GM04504 (cell line): ENCODE measurements around the gene POU4F3.

Source experiments
- DNase-seq: peaks from one replicate; pipeline ENCODE4 v3.0.0-alpha.2; 2012; ENCODE audit warnings: low read depth

Gene POU4F3

DNA sequence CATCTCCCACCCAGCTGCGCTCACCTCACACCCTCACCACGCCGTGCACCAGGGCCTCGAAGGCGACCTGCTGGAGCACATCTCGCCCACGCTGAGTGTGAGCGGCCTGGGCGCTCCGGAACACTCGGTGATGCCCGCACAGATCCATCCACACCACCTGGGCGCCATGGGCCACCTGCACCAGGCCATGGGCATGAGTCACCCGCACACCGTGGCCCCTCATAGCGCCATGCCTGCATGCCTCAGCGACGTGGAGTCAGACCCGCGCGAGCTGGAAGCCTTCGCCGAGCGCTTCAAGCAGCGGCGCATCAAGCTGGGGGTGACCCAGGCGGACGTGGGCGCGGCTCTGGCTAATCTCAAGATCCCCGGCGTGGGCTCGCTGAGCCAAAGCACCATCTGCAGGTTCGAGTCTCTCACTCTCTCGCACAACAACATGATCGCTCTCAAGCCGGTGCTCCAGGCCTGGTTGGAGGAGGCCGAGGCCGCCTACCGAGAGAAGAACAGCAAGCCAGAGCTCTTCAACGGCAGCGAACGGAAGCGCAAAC lies 1.1 kb downstream of the POU4F3 start:
- no peak for DNase-seq

DNA sequence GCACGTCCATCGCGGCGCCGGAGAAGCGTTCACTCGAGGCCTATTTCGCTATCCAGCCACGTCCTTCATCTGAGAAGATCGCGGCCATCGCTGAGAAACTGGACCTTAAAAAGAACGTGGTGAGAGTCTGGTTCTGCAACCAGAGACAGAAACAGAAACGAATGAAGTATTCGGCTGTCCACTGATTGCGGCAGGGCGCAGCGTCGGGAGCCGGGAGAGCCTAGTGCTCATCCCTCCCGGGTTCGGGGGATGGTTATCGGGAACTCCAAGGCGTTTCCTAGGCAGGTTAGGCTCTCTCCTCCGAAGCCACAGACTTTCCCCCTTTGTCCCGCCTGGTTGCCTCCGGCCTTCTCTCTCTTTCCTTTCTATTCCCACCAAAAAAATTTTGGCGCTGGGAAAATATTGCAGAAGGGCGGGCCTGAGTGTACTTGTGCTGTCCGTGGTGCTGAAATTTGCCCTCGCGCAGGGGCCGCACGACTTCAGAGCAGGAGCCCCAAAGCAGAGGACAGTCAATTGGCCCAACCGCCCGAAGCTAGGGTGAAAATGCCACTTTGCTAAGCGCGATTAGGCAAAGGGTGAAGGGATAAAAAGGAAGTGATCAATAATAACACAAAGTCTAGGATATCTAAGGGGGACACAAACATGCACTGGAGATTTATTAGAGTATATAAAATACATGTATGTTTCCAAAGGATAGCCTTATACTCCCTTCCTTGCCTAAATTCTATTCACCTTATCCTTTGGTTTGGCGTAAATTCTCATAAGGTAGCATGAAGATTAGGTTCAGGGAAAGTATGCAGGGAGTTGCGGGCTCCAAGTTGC lies 1.8 kb downstream of the POU4F3 start:
- peak; percentile 17 for DNase-seq

DNA sequence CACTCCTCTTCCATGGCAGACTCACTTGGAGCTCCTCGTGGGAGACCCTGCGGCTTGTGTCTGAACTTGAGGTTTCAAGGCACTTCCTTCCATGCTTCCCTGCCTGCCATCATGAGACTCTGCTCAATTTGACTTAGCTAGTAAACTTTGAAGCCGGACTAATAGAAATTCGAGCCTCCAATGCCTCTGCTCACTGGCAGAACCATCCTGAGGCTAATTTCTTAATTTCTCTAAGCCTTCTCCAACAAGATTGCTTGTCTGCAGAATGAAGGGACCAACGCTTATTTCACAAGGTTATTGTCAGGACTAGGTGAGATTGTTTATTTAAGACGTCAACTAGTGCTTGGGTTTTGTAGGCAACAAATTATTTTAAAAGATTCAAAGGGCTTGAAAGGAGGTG lies 3.2 kb downstream of the POU4F3 start:
- no peak for DNase-seq

DNA sequence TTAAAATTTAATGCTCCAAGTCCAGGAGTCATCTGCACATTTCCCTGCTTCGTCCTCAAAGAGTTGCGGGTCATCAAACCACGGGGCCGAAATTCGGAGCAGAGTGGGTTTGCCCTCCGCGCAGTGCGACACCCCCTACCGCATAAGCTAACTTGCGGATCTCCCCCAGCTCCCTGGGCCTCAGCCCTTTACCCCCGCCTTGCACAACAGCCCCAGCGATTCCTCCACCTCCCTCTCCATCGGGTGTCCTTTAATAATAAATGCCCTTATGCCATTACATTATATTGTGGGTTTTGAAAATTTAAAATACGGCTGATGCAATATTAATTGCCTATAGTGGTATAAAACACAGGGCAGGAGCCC lies 3.9 kb downstream of the POU4F3 start:
- DNase-seq: no peak

DNA sequence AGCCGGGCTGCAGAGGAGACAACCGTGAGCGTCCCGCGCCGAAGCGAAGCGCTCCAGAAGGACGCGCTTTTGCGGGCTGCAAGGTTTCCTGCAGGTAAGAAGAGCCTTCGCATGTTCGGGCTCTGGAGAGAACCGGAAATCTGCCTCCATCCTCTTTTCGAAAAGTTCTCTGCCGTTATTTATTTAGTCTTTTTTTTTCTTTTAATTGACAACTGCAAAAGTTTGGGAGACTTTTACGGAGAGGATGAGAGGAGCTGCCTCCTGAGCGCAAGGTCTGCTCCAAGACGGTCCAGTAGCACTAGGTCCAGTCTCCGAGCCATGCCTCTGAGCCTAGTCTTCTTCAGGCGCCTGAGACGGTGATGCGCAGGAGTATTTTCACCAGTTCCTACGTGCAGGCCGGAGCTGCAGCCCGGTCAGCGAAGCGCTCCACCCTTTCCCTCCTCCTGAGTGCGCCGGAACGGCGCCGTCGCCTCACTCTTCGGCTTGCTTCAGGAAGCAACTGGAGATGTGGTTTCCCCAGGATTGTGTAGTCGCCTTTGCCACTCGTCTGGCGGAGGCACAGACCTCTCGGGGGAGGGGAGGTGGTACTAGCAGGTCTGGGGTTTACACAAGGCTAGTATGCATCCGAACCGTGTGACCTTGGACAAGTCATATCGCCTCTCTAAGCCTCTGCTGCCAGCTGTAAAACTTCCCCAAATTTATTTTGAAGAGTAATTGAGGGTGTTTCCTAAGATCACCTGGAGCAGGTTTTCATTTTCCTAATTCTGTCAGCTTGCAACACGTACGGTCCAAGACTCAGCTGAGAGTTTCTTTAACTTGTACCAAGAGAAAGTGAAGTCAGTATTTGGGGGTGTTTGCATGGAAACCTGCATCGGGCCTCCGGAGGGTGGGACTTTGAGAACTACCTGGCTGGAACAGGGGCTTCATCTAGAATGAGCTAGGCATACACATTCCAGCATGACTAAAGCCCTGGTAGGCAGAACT lies 4.5 kb downstream of the POU4F3 start:
- no peak for DNase-seq

DNA sequence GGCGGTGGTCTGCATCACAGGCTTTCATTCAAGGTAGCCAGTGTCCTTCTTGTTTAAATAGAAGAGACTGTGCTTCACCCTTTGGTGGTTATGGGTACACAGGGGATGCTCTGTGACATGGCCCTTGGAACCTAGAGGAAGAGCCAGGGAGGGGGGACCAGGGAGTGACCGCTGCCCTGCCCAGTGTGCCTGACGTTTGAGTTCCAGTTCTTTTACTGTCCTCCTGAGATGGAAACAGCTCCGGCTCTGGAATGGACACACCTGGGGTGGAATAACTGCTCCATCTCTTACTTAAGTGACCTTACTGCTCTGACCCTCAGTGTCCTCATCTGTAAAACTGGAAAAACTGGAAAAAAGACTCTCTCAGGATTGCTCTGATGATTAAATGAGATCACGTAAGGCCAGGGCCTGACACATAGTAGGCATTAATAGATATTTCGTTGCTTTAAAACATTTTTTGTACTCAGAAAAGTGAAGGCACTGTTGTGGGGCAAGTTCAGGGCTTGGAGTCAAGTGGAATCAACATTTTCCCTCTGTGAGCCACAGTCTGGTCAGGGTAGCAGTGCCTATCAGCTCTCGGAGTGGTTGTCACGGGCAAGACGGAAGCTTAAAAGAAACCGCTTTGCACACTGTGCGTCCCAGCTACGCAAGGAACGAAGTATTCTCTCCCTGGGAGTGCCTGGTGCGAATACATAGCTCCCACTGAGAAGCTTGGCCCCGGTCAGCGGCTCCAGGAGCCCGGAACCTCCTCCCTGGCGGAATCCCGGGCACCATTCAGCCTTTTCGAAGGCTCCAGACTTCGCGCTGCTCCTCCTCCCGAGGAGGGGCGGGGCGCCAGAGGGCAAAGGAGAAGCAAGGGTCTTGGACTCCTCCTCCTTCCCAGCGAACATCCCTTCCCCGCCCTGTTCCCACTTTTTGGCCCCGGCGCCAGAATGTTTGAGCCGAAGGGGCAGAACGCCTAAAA lies 5.8 kb downstream of the POU4F3 start:
- DNase-seq: no peak

DNA sequence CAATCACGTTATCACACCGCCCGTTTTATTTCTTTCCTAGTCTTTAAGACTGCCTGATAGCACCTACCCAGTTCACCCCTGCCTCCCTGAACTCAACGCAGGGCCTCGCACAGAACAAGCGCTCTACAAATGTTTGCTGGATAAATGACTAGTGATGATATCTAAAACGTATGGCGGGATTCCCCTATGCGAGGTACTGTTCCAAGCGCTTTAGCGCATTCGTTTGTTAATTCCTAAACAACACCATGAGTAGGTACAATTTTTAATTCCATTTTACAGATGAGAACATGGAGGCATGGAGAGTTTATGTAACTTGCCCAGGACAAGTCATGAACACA lies 6.6 kb downstream of the POU4F3 start:
- no peak for DNase-seq

DNA sequence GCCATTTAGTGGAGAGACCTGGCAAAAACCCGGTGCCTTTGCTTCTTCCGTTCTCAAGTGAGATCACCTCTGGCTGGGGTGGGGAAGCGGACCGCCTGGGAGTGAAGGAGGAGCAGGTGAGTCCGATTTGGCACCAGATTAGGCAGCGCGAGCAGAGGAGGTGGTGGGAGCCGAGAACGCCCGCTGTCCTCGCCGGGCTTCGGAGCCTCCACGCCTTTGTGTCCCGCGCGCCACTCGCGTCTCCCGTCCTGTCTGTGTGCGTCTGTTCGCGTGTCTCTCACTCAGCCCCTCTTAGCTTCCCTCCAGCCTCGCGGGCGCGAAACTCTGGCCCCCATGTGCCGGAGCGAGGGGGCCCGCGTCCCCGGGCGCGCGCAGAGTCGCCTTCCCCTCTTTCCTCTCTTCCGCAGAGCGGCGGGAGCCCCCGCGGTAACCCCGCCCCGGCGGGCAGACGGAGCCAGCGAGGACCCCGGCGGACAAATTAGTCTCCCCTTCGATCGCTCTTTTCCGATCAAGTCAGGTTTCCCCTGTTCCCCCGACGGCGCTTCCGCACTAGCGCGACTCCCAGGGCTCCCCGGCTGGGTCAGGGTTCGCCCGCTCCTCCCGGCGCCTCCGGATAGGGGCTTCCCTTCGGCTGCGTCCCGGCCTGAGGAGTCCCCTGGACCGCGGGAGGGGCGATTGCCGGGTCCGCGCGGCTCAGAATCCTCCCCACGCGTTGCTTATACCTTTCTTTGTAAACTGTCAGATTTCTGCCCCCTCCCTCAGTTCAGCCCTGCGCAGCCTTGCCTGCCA lies 7.1 kb downstream of the POU4F3 start:
- no peak for DNase-seq

DNA sequence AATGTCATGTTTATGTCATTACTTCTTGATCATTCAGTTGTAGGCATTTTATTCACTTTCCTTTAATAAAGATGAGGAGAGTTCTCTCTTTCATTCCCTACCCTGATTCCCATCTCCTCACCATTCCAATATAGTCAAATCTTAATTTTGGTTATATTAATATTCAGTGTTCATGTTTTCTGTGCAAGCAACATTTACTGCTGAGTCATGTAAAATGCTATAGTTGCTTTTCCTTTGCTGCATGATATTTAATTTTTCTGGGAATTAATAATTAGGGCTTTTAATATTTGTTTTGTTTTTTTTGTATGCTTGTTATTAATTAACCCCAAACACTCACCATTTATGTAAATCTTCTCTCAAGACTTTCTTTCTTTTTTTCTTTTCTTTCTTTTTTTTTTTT lies 18.5 kb downstream of the POU4F3 start:
- no peak for DNase-seq

DNA sequence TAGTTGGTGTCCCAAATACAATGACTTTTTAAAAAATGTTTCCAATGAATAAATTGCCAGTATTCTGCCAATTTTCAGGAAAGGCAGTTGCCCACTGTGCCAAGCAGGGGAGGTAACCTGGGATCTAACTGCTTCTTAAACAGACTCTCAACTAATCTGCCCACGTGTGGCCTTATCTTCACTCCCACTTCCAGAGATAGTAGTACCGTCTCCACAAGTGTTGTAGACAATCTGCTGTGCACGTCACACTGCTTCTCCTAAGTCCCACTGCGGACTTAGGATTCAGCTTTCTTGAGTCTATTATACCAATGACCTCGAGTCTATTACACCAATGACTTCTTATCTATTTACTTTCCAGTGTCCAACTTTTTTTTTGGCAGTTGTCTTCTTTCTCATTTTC lies 21.2 kb downstream of the POU4F3 start:
- no peak for DNase-seq

DNA sequence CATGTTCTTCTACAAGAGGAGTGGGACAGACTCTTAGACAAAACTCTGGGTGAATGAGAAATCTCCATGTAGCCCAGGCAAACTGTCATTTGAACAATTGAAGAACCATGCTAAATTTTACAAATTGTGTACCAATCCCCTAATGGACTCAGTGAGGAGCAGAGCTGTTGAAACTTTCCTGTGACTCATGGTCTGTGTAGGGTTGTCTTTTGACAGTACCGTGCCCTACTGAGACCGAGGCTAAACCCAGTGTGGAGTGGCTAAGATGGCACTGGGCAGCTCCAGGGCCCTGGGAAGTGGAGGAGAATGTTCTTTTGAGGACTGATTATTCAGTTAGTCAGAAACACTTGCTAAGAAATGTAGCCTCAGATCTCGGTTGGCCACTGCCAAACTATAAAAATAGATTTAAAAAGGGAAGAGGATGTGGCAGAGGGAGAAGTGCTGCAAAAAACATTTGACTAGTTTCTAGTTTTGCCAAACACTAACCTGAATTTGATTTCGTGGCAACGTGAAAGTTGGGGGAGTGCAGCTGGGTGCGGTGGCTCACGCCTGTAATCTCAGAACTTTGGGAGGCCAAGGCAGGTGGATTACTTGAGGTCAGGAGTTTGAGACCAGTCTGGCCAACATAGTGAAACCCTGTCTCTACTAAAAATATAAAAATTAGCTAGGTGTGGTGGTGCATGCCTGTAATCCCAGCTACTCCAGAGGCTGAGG lies 24.7 kb downstream of the POU4F3 start:
- no peak for DNase-seq

DNA sequence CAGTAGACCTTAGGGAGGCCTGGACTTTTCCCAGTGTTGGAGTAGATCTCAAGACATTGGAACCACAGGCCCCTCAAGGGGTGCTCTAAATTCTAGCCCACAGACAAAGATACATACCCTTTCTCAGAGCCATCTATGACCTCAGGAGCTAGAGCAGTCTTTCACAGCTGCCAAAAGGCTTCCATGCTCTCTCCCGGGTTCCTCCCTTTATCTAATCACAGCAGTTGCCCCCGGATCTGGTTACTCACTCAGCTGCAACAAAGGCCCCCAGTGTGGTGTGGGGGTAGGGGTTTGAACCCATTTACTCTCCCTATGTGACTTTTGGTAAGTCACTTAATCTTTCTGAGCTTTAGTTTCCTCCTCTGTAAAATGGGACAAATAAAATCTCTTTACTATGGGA lies 27.0 kb downstream of the POU4F3 start:
- DNase-seq: no peak

DNA sequence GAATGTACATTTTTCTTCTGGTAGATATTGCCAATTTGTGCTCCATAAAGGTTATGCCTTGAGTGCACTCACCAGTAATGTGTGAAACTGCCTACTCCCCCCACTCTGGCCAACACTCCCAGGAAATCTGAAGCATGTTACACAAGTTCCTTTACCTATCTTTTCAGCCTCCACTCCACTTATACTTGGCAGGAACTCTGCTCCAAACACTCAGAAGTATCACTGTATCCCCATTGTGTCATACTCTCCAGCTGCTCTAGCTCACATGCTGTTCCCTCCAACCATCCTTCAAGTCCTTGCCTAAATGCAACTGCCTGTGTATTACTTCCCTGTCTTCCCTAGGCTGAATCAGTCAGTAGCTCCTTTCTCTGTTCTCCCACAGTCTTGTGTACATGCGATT lies 28.3 kb downstream of the POU4F3 start:
- DNase-seq: no peak

DNA sequence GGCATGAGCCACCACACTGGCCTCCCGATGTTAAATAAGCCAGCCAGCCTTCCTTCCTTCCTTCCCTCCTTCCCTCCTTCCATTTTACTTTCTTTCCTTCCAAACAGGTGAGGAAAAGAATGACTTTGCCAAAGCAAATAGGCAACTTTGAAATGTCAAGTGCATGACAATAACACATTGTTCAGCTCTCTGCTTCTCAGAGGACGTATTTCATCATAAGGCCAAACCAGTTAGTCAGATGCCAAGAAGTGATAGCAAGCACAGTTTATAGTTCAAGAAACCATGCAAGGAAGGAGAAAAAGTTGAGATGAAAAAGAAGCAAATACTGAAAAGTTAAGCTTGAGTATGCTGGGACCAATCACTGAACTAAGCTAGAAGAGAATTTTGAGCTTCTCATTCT lies 29.5 kb downstream of the POU4F3 start:
- no peak for DNase-seq

DNA sequence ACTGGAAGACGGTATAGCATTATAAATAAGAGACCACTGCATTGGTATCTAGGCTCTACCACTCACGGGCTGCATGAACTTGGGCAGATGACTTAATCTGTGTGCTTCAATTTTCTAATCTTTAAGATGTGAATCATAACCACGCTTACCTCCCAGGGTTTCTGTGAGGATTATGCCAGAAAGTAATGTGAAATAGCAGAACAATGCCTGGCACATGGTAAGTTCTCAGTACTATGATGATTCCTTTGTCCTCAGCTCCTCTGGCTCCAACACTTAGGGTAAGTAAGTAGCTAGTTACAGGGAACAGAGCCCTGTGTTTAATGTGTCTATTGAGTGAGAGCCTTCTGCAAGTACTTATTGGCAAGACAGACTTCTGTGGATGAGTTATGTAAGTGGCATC lies 31.1 kb downstream of the POU4F3 start:
- DNase-seq: no peak

DNA sequence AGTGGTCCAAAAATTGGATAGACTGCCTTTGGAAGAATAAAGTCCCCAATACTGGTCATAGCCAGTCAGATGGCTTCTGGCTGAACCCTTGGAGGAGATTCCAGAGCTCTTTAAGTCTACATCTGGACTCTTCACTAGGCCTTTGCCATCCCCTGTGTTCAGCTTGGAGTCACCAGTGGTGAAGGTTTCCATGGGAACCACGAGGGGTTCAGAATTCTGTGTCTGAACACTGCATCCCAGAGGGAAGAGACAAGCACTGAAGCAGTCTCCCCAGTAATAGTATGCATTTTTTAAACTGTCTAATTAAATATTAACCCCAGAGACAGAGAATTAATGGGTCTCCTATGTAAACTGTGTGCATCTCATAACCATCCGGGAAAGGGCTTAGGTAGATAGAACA lies 38.2 kb downstream of the POU4F3 start:
- no peak for DNase-seq

DNA sequence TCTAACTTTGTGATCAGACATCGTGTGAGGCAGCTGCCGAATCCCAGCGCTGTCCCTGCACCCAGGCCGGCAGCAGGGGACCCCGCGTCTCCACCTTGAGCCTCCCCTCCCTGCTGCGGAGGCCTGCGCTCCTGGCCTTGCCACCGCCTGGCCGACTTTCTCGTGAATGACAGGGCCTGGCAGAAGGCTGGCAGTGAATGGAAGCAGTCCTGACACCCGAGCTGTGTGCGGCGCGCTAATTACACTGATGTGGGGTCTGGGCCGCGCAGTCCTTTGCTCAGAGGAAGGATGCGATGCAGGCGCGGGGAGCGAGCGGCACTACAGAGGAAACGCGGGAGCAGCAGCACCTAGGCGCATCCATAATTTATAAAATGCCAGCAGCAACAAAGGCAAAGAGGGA lies 40.3 kb downstream of the POU4F3 start:
- no peak for DNase-seq

DNA sequence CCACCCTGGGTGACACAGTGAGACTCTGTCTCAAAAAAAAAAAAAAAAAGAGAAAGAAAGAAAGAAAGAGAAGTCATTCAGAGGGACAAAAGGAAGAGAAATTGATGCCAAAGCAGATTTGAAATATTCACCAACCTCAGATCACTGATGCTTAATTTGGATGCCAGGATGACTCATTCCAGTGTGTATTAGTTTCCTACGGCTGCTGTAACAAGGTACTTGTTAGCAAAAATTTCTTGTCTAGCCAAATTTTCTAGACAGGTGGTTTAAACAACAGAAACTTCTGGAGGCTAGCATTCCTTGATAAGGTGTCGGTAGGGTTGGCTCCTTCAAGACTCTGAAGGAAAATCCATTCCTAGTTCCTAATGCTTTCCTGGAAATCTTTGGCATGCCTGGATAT lies 42.1 kb downstream of the POU4F3 start:
- DNase-seq: no peak

DNA sequence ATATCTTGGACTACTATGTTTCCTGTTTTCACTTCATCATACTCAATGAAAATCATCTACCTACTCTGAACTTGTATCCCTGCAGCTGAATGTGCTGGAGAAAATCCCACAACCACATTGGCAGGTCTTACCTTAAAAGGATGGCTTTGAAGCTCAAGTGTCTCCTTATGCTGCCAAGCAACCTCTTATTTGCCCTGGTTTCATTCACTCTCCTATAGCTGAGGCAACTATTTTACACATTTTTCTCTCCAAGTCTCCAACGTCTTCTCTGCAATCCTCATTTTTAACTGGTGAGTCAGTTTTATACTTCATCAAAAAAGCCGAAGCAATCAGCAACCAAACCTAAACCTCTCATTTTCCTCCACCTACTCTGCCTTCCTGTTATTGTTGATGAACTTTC lies 49.7 kb downstream of the POU4F3 start:
- no peak for DNase-seq

DNA sequence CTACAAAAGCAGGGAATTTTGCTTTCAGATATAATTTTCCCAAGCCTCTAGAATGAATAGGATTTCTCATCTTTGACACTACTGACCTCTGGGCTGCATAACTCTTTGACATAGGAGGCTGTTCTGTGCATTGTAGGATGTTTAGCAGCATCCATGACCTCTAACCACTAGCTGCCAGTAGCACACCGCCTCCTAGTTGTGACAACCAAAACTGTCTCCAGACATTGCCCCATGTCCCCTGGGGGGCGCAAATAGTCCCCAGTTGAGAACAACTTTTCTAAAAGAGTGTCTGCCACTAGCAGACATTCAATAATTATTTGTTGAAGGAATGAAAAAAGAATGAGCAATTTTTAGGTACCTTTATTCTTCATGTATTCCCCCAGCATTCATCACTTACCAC lies 51.8 kb downstream of the POU4F3 start:
- no peak for DNase-seq
